MM.1S (cell line): ENCODE results near the gene CSNK1A1.

Experiments
- CTCF ChIP-seq: fragments of 300-600 bp; sonication (generic); IDR thresholded peaks from 2 replicates; pipeline ENCODE4 v1.5.1; 2016; ENCODE audit warnings: antibody characterized with exemption, low read length, mixed read lengths
- EZH2 ChIP-seq: fragments of 300-600 bp; sonication (generic); optimal IDR thresholded peaks from 2 replicates; pipeline ENCODE3; 2017; ENCODE audit warnings: low read depth, mild to moderate bottlenecking, antibody characterized with exemption, low read length, mixed read lengths
- EZH2phosphoT487 ChIP-seq: fragments of 300-600 bp; sonication (generic); IDR thresholded peaks from 2 replicates; pipeline ENCODE4 v1.6.1; 2018; ENCODE audit warnings: antibody characterized with exemption, low read length

DNA sequence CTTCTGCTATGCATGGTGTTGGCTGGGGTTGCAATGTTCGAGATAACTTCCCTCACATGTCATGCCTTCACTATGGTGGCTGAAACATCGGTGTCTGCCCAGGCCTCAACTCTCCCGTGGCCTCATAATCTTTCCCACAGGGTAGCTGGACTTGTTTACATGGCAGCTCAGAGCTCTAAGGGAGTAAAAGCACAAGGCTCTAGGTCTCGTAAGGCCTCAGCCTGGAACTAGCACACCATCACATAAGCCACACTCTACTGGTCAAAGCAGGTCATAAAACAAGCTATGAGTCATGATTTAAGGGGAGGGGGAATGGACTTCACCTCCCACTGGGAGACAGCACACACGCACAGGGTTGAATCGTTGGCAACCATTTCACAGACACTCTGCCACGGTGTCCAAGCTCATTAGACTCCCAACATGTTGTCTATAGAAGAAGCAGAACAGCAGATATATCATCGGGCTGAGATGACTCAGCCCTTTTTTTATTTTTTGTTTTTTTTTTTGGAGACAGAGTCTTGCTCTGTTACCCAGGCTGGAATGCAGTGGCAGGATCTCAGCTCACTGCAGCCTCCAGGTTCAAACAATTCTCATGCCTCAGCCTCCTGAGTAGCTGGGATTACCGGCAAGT lies 105.4 kb downstream of the CSNK1A1 start:
- TF ChIP-seq EZH2phosphoT487 (no peak), CTCF (no peak), EZH2 (no peak)
